Inferior parietal cortex (tissue), 1 donor: ENCODE results near the gene PCYT2.
A peak's percentile ranks its signal among the peaks of the same experiment; 100 is the strongest.
"Not testable (repeated sequence)": the region's sequence is repeated elsewhere in the genome, so short reads cannot be mapped to it uniquely, and the experiment has no call there.

Experiments
- DNase-seq: peaks from one replicate; pipeline ENCODE4 v3.0.0-alpha.2; 2016; ENCODE audit errors: extremely low spot score

Gene PCYT2

DNA sequence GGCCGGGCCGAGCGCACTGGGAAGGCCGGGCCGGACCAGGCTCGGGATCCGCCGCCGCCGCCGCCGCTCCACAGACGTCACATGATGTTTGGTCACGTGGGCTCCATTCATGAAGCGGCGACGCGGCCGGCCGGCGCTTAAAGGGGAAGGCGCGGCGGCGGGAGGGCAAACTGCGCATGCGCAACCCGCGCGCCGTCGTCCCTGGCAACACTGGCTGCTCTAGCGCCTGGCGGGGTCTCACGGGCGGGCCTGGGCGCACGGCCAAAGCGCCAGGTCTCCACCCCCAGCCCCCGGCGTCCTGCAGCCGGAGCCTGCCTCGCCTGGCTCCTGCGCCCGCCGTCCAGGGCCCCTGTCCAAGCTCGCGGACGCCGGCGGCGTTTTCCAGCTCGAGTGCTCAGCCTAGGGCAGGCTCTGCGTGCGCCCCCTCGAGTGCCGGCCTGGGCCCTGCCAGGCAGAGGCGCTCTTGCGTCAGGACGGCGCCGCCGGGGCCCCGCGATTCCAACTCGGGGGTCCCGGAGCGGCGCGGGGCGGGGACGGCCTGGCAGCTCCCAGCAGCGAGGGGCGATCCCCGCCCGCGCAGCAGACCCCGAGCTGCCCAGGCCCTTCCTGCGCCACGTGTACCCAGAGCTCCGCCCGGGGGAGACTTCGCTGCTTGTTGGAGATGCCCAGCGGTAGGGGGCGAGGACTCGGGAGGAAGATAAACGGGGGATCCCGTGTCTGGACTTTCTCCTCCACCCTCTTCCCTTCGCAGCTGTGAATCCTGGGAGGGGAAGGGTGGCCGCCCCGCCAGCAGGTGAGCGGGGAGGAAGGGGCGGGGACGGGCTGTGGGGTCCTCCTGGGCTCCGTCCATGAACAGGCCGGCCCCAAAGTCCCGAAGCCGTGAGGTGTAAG is 16.7 kb upstream of the PCYT2 start, which contains the start of gene MAFG:
MAFG (minus strand) TSS at position 83 of the 891 bp plus-strand sequence. CDS start 4,550 bp downstream, outside the sequence.
- DNase-seq, result peak; percentile 96

DNA sequence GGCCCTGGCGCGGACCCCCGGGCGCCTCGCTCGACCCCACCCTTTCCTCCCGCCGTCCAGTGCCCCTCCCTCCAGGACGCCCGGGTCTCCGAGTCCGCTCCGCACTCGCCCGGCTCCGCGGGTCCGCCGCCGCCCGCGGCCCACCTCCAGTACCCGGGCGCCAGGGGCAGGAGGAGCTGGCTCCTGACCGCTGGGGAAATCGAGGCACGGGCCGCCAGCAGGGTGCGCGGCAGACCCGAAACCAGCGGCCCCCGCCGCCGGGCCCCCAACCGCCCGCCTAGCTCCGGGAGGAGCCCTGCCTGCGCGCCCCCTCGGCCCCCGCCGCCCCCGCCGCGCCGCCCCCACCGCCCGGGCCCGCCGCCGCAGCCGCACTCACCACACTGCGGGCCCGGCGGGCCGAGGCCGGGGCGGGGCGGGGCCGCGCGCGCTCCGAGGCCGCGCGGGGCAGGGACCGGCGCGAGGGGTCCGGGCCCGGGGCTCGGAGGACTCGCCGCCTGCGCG is 16.0 kb upstream of the PCYT2 start:
- DNase-seq, result no peak

DNA sequence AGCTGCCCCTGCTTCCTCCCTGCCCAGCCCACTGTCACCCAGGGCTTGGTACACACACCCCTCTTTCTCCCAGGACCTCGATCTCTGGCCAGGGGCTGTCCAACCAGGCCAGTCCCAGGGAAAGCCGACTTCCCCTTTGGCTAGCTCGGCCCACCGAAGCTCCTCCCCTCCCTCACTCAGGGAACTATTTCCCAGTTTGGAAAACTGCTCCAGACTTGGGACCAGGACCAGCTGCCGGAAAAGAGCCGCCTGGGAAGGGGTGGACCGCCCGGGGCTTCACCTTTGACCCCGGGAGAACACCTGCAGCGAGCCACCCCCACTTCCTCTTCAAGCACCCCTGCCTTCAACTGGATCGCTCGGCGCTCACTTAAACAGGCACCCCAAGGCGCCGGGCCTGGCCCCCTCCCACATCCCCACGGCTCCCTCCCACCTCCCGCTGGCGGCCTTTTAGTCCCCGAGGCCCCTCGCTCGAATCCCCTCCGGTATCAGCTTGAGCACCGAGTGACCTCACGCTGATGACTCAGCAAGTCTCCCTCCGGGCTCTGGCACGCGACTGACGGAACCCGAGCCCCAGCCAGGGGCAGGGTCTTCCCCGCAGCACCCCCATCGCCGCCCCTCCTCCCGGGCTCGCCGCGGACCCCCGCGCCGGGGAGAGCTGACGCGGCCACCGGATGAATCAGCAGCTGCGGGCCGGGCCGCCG is 15.4 kb upstream of the PCYT2 start:
- DNase-seq, result no peak

DNA sequence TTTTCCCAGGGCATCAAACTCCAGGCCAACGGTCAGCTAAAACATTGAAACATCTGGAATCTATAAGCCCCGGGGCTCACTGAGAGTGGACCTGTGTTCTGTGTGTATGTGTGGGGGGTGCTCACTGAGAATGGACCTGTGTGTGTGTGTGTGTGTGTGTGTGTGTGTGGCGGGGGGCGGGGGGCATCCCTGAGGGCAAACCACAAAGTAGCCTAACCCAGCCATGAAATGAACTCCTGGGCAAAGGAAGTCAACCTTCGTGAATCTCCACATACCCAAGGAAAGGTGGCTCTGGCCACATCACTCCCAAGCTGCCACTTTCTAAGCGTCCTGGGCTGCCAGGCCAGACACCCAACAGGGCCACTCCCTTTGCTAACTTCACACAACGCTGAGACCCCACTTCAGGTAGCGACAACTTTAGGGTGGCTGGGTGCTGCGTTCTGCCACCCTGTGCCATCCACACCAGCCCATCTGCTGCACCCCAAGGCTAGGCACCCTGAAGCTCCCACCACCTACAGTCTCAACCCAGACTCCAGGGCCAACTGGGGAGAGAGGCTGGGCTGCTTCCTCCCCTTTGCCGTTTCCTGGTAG is 14.8 kb upstream of the PCYT2 start:
- no peak for DNase-seq

DNA sequence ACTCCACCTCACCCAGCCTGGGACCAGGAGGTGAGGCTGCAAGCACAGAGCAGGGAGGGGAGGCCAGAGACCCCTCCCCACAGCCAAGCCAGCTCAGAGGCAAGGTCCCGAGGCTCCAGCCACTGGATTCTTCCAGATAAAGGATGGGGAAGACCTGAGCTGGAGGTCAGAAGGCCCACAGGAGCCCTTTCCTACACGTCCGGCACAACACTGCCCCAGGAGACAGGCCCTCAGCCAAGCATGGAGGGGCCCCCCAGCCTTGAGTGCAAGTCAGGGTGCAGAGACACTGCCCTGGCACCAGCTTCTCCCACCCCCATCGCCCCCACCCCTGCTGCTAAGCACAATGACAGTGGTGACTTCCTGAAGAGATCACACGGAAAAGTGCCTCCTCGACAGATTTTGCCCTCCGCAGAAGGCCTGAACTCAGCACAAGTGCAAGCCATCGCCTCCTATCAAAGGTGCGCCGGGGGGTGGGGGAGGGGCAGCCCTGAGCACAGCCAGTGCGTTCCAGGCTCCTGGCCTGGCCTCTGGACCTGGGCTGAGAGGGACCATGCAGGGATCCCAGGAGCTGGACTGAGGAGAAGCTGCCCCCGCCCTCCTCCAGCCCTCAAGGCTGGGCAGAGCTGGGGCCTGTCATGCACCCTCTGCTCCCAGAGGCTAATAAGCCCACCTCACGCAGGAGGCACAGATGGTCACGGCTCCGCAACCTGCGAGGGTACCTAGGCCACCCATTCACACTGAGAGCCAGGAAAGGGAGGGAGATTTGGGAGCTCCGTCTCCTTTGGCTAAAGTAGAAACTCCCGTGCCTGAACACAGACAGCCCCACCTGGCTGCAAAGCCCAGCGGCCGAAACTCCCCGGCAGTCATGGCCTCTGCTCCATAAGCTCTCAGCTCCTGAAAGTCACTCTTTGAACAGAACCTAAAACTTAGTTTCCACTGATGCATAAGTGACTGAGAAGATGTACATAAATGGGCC is 13.6 kb upstream of the PCYT2 start:
- DNase-seq, result no peak

DNA sequence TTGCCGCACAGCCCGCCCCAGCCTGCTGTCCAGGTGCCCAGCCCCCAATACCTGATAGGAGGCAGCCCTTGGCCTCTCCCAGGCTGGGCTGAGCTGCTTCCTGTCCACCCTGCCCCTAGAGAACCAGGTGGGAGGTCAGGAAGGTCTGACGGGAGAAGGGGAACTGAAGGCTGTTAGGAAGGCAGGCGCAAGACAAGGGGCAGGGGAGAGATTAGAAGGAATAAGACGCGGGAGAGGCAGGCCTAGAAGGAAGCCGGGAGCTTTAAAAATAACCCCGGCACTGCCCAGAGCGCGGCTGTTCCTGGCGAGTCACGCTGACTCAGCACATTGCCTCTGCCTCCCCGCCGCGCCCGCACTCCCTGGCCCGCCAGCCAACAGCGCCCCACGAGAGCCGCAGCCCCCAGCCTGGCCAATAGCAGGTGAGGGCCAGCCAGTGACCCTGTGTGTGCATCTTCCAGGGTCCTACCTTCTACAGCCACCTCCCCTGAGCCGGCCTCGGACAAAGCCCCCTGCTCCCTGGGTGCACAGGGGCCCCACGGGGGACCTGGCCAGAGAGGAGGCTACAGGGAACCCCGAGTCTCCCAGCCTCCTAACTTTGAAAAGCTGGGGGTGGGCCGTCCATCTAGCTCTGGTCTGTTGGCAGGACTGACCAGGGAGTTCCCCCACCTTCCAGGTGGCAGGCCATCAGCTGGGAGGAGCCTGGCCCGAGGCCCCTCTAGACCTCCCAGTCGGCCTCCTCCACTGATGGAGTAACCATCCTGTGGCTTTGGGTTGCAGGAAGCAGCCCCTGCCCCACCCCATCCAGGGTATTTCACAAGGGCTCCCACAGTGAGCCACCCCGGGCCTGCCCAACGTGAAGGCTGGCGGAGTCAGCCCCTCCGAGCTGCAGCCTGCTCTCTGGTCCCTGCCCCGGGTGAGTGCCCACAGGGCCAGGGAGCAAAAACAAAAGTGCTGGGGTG is 12.4 kb upstream of the PCYT2 start:
- DNase-seq, result peak; percentile 54

DNA sequence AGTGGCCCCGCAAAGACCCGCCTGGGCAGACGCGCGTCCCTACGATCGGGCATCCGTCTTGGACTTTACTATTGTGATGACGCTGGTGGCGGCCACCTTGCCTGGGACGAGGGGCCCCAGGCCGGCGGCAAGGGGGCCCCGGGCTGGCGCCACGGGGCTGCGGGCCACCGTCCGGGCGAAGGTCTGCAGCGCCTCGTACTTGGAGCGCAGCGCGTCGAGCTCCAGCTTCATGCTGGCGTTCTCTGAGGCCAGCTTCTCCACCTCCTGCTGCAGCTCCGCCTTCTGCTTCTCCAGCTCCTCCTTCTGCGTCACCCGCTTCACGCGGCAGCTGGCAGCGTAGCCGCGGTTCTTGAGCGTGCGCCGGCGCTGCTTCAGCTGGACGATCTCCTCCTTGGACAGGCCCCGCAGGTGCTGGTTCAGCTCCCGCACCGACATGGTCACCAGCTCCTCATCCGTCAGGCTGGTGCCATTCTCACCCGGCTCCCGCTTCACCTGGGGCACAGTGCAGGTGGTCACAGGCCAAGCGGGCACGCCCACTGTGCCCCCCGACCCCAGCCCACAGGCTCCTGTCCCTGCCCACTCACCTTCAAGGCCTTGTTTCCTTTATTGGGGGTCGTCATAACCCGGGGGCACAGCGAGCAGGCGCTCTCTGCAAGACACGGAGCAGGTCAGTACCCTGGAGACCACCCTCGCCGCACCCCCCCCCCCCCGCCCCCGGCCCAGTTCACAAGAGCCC is 11.5 kb upstream of the PCYT2 start:
- DNase-seq, result no peak

DNA sequence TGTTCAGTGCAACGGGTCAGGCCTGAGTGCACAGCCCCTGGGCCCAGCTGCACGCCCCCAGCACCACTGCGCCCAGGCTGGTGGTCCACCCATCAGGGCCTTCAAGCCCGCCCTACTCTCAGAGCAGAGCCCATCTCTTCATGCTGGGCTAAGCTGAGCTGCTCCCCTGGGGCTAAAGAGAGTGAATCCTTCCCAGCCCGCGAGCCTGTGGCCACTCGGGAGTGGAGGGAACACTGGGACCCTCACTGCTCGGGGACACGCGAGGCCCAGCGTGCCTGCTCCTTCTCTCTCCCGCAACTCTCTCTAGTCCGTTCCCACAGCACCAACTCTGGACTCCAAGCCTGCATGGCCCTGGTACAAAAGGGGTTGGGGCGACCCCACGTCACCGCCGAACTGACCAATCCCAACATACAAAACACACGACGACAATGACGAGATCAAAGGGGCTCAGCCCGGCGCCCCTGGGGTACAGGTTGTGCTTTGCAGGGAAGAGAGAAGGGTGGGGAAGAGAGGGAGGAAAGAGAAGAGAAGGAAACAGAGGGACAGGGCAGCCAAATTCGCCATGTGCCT is 10.9 kb upstream of the PCYT2 start:
- no peak for DNase-seq

DNA sequence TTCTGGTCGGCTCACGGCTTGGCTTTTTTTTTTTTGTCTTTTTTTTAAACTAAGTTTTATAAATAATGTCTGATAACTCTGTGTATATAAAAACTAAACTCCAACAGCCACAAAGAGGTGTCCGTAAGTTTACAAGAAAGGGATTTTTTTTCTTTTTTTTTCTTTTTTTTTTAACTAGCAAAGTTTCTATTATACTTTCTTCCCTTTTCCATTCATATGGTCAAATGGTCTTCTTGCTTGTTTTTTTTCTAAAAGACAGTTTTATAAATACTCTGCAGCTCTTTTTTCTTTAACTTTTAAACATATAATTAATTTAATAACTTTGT is 10.3 kb upstream of the PCYT2 start:
- no peak for DNase-seq

DNA sequence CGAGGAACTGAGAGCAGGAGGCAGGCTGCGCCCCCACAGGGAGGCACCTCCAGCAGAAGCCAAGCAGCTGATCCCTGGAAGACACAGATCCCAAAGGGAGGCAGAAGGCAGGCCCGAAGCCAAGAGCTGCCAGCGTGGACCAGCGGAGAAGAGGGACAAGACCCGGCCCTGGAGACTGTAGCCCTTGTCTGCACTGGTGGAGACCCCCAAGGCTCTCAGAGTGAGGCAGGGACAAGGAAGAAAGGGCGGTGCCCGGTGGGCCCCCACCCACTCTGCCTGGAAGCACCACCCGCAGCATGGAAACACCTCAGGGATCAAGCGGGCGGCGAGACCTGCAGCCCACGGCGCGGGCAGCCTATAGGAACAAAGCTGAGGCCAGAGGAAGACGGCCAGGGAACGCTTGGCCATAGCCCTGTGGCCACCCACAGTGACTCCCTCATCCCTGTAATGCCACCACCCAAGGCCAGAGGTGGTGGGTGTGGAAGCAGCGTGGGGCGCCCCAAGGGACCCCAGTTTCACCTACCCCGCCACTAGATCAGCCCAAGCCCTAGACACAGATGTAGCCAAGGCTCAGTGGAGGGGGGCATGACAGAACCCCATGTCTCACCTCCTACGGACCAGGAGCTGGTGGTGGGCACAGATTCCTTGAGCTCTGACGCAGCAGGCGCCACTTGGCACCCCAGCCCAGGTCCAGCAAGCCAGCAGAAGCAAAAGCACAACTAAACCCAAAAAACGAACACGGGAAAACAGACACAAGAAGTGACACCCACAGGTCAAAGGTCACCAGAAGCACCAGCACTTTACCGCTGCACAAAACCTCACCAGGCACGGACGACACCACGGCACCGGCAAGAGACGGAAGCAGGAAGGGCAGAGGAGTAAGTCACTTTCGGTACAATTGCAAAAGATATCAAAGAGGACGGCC is 9.7 kb upstream of the PCYT2 start:
- no peak for DNase-seq

DNA sequence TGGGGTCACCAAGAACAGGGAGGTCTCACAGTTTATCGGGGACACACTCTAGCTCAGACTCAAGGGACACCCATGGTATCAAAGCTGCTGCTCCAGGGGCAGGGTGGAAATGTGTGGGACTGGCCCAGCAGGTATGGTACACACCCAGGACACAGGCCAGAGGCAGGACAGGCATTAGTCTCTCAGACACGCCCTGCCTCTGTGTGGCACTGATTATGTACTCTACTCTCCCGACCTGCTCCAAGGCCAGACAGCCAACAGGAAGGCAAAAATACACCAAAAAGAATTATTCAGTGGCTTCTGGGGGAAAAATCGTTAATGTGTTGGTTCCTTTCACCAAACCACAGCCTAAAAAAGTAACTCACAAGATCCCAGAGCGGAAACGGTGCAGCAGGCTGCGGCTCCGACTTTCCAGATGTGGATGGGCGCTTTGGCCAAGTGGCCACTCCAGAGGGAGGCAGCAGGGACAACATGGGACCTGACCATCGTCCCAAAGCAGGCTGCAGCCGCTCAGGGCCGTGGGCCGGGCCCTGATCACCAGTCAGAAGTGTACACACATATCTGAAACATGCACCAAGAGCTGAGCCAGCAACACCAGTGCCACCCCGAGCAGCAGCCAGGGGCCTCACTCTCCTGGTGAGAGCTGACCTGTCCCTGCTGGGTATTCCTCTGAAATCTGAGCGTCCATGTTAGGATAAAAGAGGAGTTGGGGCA is 7.8 kb upstream of the PCYT2 start:
- DNase-seq, result no peak

DNA sequence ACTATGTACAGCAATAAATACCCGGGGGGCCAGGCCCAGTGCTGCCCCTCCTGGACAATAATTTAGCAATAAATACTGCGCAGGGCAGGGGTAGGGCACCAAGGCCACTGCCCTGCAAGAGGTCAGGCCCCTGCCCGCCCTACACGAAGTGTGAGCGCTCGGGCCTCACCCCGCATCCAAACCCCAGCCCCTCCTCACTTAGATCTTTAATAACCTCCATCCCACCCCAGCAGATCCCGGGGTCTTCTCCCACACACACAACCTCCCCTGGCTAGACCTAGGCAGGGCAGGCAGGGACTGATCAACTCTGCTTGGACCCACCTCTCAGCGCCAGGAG is 7.1 kb upstream of the PCYT2 start:
- not testable (repeated sequence) for DNase-seq

DNA sequence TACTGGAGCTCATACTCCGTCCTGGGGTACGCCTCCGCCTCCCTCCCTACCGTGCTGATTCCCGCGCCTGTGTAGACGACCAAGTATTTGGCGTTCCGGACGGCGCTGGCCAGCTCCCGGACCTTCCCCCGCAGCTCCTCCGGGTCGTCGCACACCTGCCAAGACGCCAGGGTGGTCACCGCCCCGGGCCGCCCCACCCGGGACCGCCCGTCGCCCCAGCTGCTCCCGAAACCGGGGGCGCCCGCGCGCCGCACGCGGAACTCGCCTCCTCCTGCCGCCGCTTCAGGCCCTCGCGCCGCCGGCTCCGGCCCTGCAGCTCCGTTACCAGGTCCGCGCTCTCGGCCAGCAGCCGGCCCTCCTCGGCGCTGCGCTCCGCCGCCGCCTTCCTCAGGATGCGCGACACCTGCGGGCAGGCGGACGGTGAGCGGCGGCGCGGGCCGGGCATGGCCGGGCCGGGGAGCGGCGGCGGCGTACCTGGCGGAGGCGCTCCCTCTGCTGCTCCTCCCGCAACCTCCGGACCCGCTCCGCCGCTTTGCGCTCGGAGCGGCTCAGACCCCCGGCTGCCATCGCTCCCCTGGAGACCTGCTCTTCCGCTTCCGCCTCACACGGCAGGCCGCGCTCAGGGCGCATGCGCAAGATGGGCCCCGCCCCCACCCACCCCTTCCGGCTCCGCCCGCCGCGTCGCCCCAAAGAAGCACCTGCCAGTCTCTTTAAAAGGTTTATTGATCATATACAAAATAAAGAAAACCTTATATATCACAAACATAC is 6.5 kb upstream of the PCYT2 start, which contains the start of gene SIRT7:
SIRT7 (minus strand) TSS at position 612 of the 768 bp plus-strand sequence; CDS start at position 567, 45 bp downstream.
- peak; percentile 89 for DNase-seq

DNA sequence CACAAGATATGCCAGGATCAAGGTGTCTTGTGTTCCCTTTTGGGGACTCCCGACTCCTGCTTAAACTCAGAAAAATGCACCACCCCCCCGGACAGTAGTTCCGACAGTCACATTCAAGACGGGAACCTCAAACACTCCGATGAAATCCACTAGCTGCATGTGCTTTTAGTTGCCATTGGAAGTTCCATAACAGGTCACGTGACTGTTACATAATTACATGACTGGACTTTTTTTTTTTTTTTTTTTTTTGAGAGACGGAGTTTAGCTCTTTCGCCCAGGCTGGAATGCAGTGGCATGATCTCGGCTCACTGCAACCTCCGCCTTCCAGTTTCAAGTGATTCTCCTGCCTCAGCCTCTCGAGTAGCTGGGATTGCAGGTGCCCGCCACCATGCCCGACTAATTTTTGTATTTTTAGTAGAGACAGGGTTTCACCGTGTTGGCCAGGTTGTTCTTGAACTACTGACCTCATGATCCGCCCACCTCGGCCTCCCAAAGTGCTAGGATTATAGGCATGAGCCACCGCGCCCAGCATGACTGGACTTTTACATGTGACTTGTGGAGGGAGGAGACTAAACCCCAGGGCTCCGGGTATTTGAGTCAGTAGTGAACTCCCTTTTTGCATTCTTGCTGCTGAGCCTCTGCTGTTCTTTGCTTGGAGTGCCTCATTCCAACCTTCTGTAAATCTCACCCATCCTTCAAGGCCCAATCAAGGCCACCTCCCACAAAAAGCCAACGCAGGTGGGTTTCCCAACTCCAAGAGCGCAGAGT is 5.2 kb upstream of the PCYT2 start:
- DNase-seq, result no peak

DNA sequence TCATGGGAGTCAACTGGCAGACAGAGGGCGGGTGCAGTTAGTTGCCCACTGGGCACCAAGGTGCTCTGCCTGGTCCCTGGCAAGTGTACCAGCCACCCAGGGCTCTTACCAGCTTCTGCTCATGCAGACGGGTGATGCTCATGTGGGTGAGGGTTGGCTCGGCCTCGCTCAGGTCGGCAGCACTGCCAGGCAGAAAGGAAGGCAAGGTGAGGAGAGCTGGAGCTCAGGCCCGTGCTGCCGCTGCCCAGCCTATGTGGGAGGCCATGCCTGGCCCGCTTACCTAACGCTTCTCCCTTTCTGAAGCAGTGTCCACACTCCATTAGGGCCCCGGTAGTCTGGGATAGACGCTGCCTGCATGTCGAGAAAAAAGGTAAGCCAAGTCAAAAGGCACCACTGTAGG is 4.1 kb upstream of the PCYT2 start:
- DNase-seq, result no peak
